H9 (cell line): Measurements from ENCODE around the gene SOHLH1. TPM values are rescaled to one million over a fixed set of nuclear protein-coding genes. Genes with fewer than 3 reads are reported as not detected.

Experiments
- DNase-seq: peaks from one replicate; pipeline ENCODE4 v3.0.0-alpha.2; 2017
- H2AFZ ChIP-seq: one replicate; pipeline ENCODE4 v1.6.1; 2013; ENCODE audit warnings: mild to moderate bottlenecking, low read length, control low read depth, moderate library complexity
- H2AK5ac ChIP-seq: 2 replicates; pipeline ENCODE4 v1.6.1; 2013; ENCODE audit warnings: low read length, control low read depth, mixed read lengths; ENCODE audit not compliant: insufficient read length
- H2BK120ac ChIP-seq: one replicate; pipeline ENCODE4 v1.6.1; 2013; ENCODE audit warnings: low read depth, mild to moderate bottlenecking, low read length, control low read depth, inconsistent platforms; ENCODE audit not compliant: poor library complexity, severe bottlenecking
- H2BK12ac ChIP-seq: 2 replicates; pipeline ENCODE4 v1.6.1; 2013; ENCODE audit warnings: low read length, control low read depth, mixed read lengths, low read depth; ENCODE audit not compliant: insufficient read length
- H2BK15ac ChIP-seq: 2 replicates; pipeline ENCODE4 v1.6.1; 2013; ENCODE audit warnings: low read depth, low read length, control low read depth
- H2BK20ac ChIP-seq: one replicate; pipeline ENCODE4 v1.6.1; 2013; ENCODE audit warnings: low read depth, mild to moderate bottlenecking, low read length, control low read depth, inconsistent platforms; ENCODE audit not compliant: poor library complexity, severe bottlenecking
- H2BK5ac ChIP-seq: 2 replicates; pipeline ENCODE4 v1.6.1; 2013; ENCODE audit warnings: low read length, control low read depth, mixed read lengths; ENCODE audit not compliant: insufficient read length
- H3K14ac ChIP-seq: 2 replicates; pipeline ENCODE4 v1.6.1; 2013; ENCODE audit warnings: low read length, control low read depth; ENCODE audit not compliant: insufficient read depth
- H3K18ac ChIP-seq: 2 replicates; pipeline ENCODE4 v1.6.1; 2013; ENCODE audit warnings: low read depth, mild to moderate bottlenecking, mixed read lengths, low read length, control low read depth; ENCODE audit not compliant: insufficient read length
- H3K23ac ChIP-seq: 2 replicates; pipeline ENCODE4 v1.6.1; 2013; ENCODE audit warnings: low read length, control low read depth, mixed read lengths, low read depth; ENCODE audit not compliant: insufficient read length
- H3K23me2 ChIP-seq: 2 replicates; pipeline ENCODE4 v1.6.1; 2013; ENCODE audit warnings: low read depth, mild to moderate bottlenecking, mixed read lengths, low read length, control low read depth; ENCODE audit not compliant: insufficient read length, poor library complexity, severe bottlenecking
- H3K27ac ChIP-seq: 2 replicates; pipeline ENCODE4 v1.5.1; 2013; ENCODE audit warnings: low read length, control low read depth, mixed read lengths, low read depth; ENCODE audit not compliant: insufficient read length
- H3K27me3 ChIP-seq: 2 replicates; pipeline ENCODE4 v1.6.1; 2013; ENCODE audit warnings: low read length, control low read depth, inconsistent platforms; ENCODE audit not compliant: insufficient read depth
- H3K4ac ChIP-seq: 2 replicates; pipeline ENCODE4 v1.6.1; 2013; ENCODE audit warnings: low read depth, mild to moderate bottlenecking, control low read depth, inconsistent platforms, low read length, moderate library complexity
- H3K4me1 ChIP-seq: 2 replicates; pipeline ENCODE4 v1.6.1; 2013; ENCODE audit warnings: low read length, control low read depth, inconsistent platforms; ENCODE audit not compliant: insufficient read depth
- H3K4me2 ChIP-seq: 2 replicates; pipeline ENCODE4 v1.6.1; 2013; ENCODE audit warnings: low read length, control low read depth, mixed read lengths; ENCODE audit not compliant: insufficient read length, insufficient read depth
- H3K56ac ChIP-seq: 2 replicates; pipeline ENCODE4 v1.6.1; 2013; ENCODE audit warnings: low read depth, mild to moderate bottlenecking, mixed read lengths, low read length, control low read depth; ENCODE audit not compliant: insufficient read length
- H3K79me1 ChIP-seq: 2 replicates; pipeline ENCODE4 v1.6.1; 2013; ENCODE audit warnings: low read depth, mild to moderate bottlenecking, moderate library complexity, low read length, control low read depth, inconsistent platforms; ENCODE audit not compliant: insufficient read depth, poor library complexity, severe bottlenecking
- H3K79me2 ChIP-seq: 2 replicates; pipeline ENCODE4 v1.6.1; 2013; ENCODE audit warnings: low read length, control low read depth, inconsistent platforms; ENCODE audit not compliant: insufficient read depth
- H3K9ac ChIP-seq: 2 replicates; pipeline ENCODE4 v1.6.1; 2013; ENCODE audit warnings: low read length, control low read depth, mixed read lengths; ENCODE audit not compliant: insufficient read length; ENCODE audit errors: extremely low read depth
- H3K9me3 ChIP-seq: one replicate; pipeline ENCODE4 v1.6.1; 2013; ENCODE audit warnings: low read depth, low read length, inconsistent platforms; ENCODE audit not compliant: control insufficient read depth
- H3T11ph ChIP-seq: one replicate; pipeline ENCODE4 v1.6.1; 2013; ENCODE audit warnings: mild to moderate bottlenecking, low read length, control low read depth, inconsistent platforms
- H4K20me1 ChIP-seq: one replicate; pipeline ENCODE4 v1.6.1; 2013; ENCODE audit not compliant: control insufficient read depth, insufficient read length, insufficient read depth
- H4K5ac ChIP-seq: 2 replicates; pipeline ENCODE4 v1.6.1; 2013; ENCODE audit warnings: low read depth, mild to moderate bottlenecking, mixed read lengths, low read length, control low read depth; ENCODE audit not compliant: insufficient read length
- H4K8ac ChIP-seq: replicated peaks from 2 replicates; pipeline ENCODE4 v1.6.1; 2013; ENCODE audit warnings: low read length, control low read depth, mixed read lengths, low read depth; ENCODE audit not compliant: insufficient read length
- H4K91ac ChIP-seq: 2 replicates; pipeline ENCODE4 v1.6.1; 2013; ENCODE audit warnings: low read depth, mild to moderate bottlenecking, moderate library complexity, mixed read lengths, low read length, control low read depth; ENCODE audit not compliant: insufficient read length
- H3K27ac Mint-ChIP-seq, 3 experiments: 2 replicates in 2 of 3; 3 replicates in 1 of 3; pipeline ENCODE4 v1.8.0; 2020 to 2021; ENCODE audit warnings: mixed read lengths in 3 of 3, mild to moderate bottlenecking in 1 of 3, moderate library complexity in 1 of 3
- H3K27me3 Mint-ChIP-seq: 2 replicates; pipeline ENCODE4 v1.8.0; 2021; ENCODE audit warnings: low read depth, mild to moderate bottlenecking, moderate library complexity, mixed read lengths
- H3K36me3 Mint-ChIP-seq, 3 experiments: 2 replicates in 2 of 3; 3 replicates in 1 of 3; pipeline ENCODE4 v1.8.0; 2020 to 2021; ENCODE audit warnings: low read depth in 3 of 3, mixed read lengths in 3 of 3; ENCODE audit not compliant: insufficient read depth in 1 of 3
- H3K4me1 Mint-ChIP-seq, 2 experiments: 2 replicates each; pipeline ENCODE4 v1.8.0; 2020; ENCODE audit warnings: mixed read lengths in 2 of 2
- H3K4me3 Mint-ChIP-seq, 2 experiments: 2 replicates in 1 of 2; 3 replicates in 1 of 2; pipeline ENCODE4 v1.8.0; 2020 to 2021; ENCODE audit warnings: mild to moderate bottlenecking in 2 of 2, mixed read lengths in 2 of 2, moderate library complexity in 1 of 2
- H3K9me3 Mint-ChIP-seq, 2 experiments: 2 replicates in 1 of 2; 3 replicates in 1 of 2; pipeline ENCODE4 v1.8.0; 2020; ENCODE audit warnings: mild to moderate bottlenecking in 2 of 2, mixed read lengths in 2 of 2, moderate library complexity in 1 of 2
- WGBS: extraction: QIAGEN DNeasy Blood & Tissue Kit; methylation state at CpG from one replicate; pipeline ENCODE4 v1.1.7; 2013; ENCODE audit warnings: missing lambda C conversion rate, low lambda C conversion rate, mixed read lengths; ENCODE audit not compliant: insufficient read length; ENCODE audit errors: extremely low coverage; 5-methylcytosine and 5-hydroxymethylcytosine counted together
- total RNA-seq: library from RNA; stranded (reverse); gene quantifications from 2 replicates; pipeline ENCODE4 v1.2.1, GENCODE V29; 2021
- TF ChIP-seq, protein P1 (sequence below): fragments of 200-600 bp; sonication (generic); conservative IDR thresholded peaks from 3 replicates; pipeline ENCODE4 v1.8.0; 2021; ENCODE audit warnings: antibody characterized with exemption, mild to moderate bottlenecking

The SOHLH1 gene
- total RNA-seq, 1 experiment from 2014 or later, result not detected

GRCh38 chr9:135705376-135705775, 6.1 kb upstream of the SOHLH1 start:
- Histone ChIP-seq H4K91ac (no peak overlapping the region), H2BK20ac (no peak overlapping the region), H3K9me3 (no peaks in the 10 kb centered on the region), H4K20me1 (no peaks in the 10 kb centered on the region), H2BK5ac (no peak overlapping the region), H4K5ac (no peak overlapping the region), H2AK5ac (no peak overlapping the region), H3K9ac (no peak overlapping the region), H3K14ac (no peak overlapping the region), H3K27ac (no peak overlapping the region), H3T11ph (no peak overlapping the region), H3K4me2 (no peak overlapping the region), H3K4ac (no peak overlapping the region), H2BK15ac (no peak overlapping the region), H3K56ac (no peak overlapping the region), H4K8ac (no peak overlapping the region), H3K4me1 (no peaks in the 10 kb centered on the region), H2BK120ac (no peak overlapping the region), H3K79me1 (no peaks in the 10 kb centered on the region), H3K27me3 (no peaks in the 10 kb centered on the region; the same call in 1 of the 2 replicates), H2AFZ (no peak overlapping the region), H3K23ac (no peak overlapping the region), H3K18ac (no peak overlapping the region), H3K79me2 (no peaks in the 10 kb centered on the region), H3K23me2 (no peaks in the 10 kb centered on the region), H2BK12ac (no peak overlapping the region)
- TF ChIP-seq, protein P1, sequence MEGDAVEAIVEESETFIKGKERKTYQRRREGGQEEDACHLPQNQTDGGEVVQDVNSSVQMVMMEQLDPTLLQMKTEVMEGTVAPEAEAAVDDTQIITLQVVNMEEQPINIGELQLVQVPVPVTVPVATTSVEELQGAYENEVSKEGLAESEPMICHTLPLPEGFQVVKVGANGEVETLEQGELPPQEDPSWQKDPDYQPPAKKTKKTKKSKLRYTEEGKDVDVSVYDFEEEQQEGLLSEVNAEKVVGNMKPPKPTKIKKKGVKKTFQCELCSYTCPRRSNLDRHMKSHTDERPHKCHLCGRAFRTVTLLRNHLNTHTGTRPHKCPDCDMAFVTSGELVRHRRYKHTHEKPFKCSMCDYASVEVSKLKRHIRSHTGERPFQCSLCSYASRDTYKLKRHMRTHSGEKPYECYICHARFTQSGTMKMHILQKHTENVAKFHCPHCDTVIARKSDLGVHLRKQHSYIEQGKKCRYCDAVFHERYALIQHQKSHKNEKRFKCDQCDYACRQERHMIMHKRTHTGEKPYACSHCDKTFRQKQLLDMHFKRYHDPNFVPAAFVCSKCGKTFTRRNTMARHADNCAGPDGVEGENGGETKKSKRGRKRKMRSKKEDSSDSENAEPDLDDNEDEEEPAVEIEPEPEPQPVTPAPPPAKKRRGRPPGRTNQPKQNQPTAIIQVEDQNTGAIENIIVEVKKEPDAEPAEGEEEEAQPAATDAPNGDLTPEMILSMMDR, result no peak
- peaks cover 2 to 4% of the 10 kb centered on the region in 2 experiments; a peak in 3 of 4 replicates for H3K4me1 Mint-ChIP-seq
- H3K36me3 Mint-ChIP-seq, result no peaks in the 10 kb centered on the region
- DNase-seq, result no peak
- H3K9me3 Mint-ChIP-seq, result no peaks in the 10 kb centered on the region; a peak in 1 of 5 replicates
- no peak overlapping the region for H3K27ac Mint-ChIP-seq
- H3K4me3 Mint-ChIP-seq, result no peak overlapping the region
- peaks cover 27% of the 10 kb centered on the region for H3K27me3 Mint-ChIP-seq
- no CpG with 5 or more reads among the region's 14 CpGs for WGBS
